Measurements from ENCODE around the gene ENO2. TPM values are rescaled to one million over a fixed set of nuclear protein-coding genes. Genes with fewer than 3 reads are reported as not detected.

The ENO2 gene
- total RNA-seq, 3 donors from 2014 or later = 5.0 to 16.1 (median 11.1) TPM

- no peaks in the 10 kb centered on the region for H3K9me3 ChIP-seq
- intact Hi-C loops (cut with DNase I; ENCODE audit: low total_unique reads) = no loop called here
- H3K4me3 ChIP-seq = no peak overlapping the region
- no peak for DNase-seq (ENCODE audit: low spot score in 2 of 2)
- peaks cover 8 to 42% of the 10 kb centered on the region in 2 donors for H3K4me1 ChIP-seq
- no peaks in the 10 kb centered on the region for H3K36me3 ChIP-seq
- peak overlapping the region; percentile 96 to 99 for H3K27ac ChIP-seq
- TF ChIP-seq POLR2A (IDR thresholded peaks at IDR 0.05) (no peak), POLR2AphosphoS5 (IDR thresholded peaks at IDR 0.05) (no peak), CTCF (IDR thresholded peaks at IDR 0.05) (no peak)
- H3K27me3 ChIP-seq = no peaks in the 10 kb centered on the region
Observed at GRCh38 chr12:6936194-6936635, 21.8 kb downstream of the ENO2 start.

- peaks cover 8 to 42% of the 10 kb centered on the region in 2 donors for H3K4me1 ChIP-seq
- no peaks in the 10 kb centered on the region for H3K27me3 ChIP-seq
- peak overlapping the region; percentile 60 to 69 (median 62) for H3K4me3 ChIP-seq
- H3K9me3 ChIP-seq = no peaks in the 10 kb centered on the region
- intact Hi-C loops (cut with DNase I; ENCODE audit: low total_unique reads) = no loop called here
- H3K36me3 ChIP-seq = no peaks in the 10 kb centered on the region
- H3K27ac ChIP-seq = peak overlapping the region; percentile 96 to 99
- TF ChIP-seq POLR2A (IDR thresholded peaks at IDR 0.05) (no peak), POLR2AphosphoS5 (IDR thresholded peaks at IDR 0.05) (no peak), CTCF (IDR thresholded peaks at IDR 0.05) (no peak)
- DNase-seq (ENCODE audit: low spot score in 2 of 2) = no peak
Observed at GRCh38 chr12:6936636-6937480, 22.5 kb downstream of the ENO2 start.

- H3K36me3 ChIP-seq = no peaks in the 10 kb centered on the region
Observed at GRCh38 chr12:6937481-6938352, 23.3 kb downstream of the ENO2 start.

DNA sequence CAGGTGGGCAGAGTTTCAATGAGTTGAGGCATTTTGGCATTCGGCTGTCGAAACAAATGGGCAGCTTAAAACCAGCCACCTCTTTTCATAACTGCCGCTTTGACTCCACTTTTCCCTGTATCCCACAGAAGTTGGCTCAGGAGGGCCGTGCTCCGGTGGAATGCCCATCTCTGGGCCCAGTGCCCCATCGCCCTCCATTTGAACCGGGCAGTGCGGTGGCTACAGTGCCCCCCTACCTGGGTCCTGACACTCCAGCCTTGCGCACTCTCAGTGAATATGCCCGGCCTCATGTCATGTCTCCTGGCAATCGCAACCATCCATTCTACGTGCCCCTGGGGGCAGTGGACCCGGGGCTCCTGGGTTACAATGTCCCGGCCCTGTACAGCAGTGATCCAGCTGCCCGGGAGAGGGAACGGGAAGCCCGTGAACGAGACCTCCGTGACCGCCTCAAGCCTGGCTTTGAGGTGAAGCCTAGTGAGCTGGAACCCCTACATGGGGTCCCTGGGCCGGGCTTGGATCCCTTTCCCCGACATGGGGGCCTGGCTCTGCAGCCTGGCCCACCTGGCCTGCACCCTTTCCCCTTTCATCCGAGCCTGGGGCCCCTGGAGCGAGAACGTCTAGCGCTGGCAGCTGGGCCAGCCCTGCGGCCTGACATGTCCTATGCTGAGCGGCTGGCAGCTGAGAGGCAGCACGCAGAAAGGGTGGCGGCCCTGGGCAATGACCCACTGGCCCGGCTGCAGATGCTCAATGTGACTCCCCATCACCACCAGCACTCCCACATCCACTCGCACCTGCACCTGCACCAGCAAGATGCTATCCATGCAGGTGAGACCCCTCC lies 24.2 kb downstream of the ENO2 start:
- H3K27ac ChIP-seq = peak overlapping the region; percentile 96 to 99
- H3K4me3 ChIP-seq = peak overlapping the region; percentile 60 to 69 (median 62)
- TF ChIP-seq POLR2A (IDR thresholded peaks at IDR 0.05) (no peak), CTCF (IDR thresholded peaks at IDR 0.05) (no peak), POLR2AphosphoS5 (IDR thresholded peaks at IDR 0.05) (peak in 1 of 3 donors; percentile 7)
- no peak for DNase-seq (ENCODE audit: low spot score in 2 of 2)
- H3K9me3 ChIP-seq = no peaks in the 10 kb centered on the region
- H3K36me3 ChIP-seq = no peaks in the 10 kb centered on the region
- peaks cover 15 to 27% of the 10 kb centered on the region in 2 donors for H3K4me1 ChIP-seq
- intact Hi-C loops (cut with DNase I; ENCODE audit: low total_unique reads) = no loop called here
- H3K27me3 ChIP-seq = no peaks in the 10 kb centered on the region

More at GRCh38 chr12:6937481-6938352, 23.3 kb downstream of the ENO2 start:
- peak; percentile 92 to 95 for DNase-seq (ENCODE audit: low spot score in 2 of 2)
- peak overlapping the region; percentile 96 to 99 for H3K27ac ChIP-seq
- intact Hi-C loops (cut with DNase I; ENCODE audit: low total_unique reads) = no loop called here
- TF ChIP-seq POLR2A (IDR thresholded peaks at IDR 0.05) = peak; percentile 54
- peak; percentile 96 to 97 (median 96) for TF ChIP-seq CTCF (IDR thresholded peaks at IDR 0.05)
- peak; percentile 96 to 99 (median 97) for TF ChIP-seq POLR2AphosphoS5 (IDR thresholded peaks at IDR 0.05)
- peaks cover 11 to 34% of the 10 kb centered on the region in 2 donors for H3K4me1 ChIP-seq
- no peaks in the 10 kb centered on the region for H3K27me3 ChIP-seq
- no peaks in the 10 kb centered on the region for H3K9me3 ChIP-seq
- H3K4me3 ChIP-seq = peak overlapping the region; percentile 60 to 69 (median 62)
